Measurements from ENCODE around the gene WFDC1.

Gene WFDC1

GRCh38 chr16:84259691-84260090, 35.0 kb upstream of the WFDC1 start:
- Histone ChIP-seq H3K4me3 (replicated peaks; ENCODE audit: insufficient read depth, low read length) (no peak overlapping the region), H3K27ac (replicated peaks) (no peak overlapping the region), H3K27me3 (ENCODE audit: insufficient read depth, poor library complexity, severe bottlenecking) (peaks cover 6% of the 10 kb centered on the region)
- no peak for DNase-seq (ENCODE audit: low read depth in 1 of 2, low spot score in 1 of 2)
- TF ChIP-seq GABPA (IDR thresholded peaks at IDR 0.05; ENCODE audit: low read depth): no peak

GRCh38 chr16:84260766-84261554, 33.7 kb upstream of the WFDC1 start:
- no peak for DNase-seq (ENCODE audit: low read depth in 1 of 2, low spot score in 1 of 2)
- peaks cover 3% of the 10 kb centered on the region for H3K27me3 ChIP-seq (ENCODE audit: insufficient read depth, poor library complexity, severe bottlenecking)

GRCh38 chr16:84262031-84262430, 32.6 kb upstream of the WFDC1 start:
- Histone ChIP-seq H3K4me3 (replicated peaks; ENCODE audit: insufficient read depth, low read length) (no peak overlapping the region), H3K27ac (replicated peaks) (no peak overlapping the region), H3K27me3 (ENCODE audit: insufficient read depth, poor library complexity, severe bottlenecking) (no peaks in the 10 kb centered on the region)
- TF ChIP-seq SPI1 (IDR thresholded peaks at IDR 0.05; ENCODE audit: borderline replicate concordance, low read depth) (no peak), REST (IDR thresholded peaks at IDR 0.05; ENCODE audit: insufficient replicate concordance, low read depth) (no peak), CTCF (IDR thresholded peaks at IDR 0.05; ENCODE audit: insufficient read depth, low read length) (no peak), GABPA (IDR thresholded peaks at IDR 0.05; ENCODE audit: low read depth) (no peak), POLR2AphosphoS5 (IDR thresholded peaks at IDR 0.05; ENCODE audit: low read depth) (no peak)
- DNase-seq (ENCODE audit: low read depth in 1 of 2, low spot score in 1 of 2): no peak

More at GRCh38 chr16:84260766-84261554, 33.7 kb upstream of the WFDC1 start:
- TF ChIP-seq POLR2AphosphoS5 (IDR thresholded peaks at IDR 0.05; ENCODE audit: low read depth) (no peak), REST (IDR thresholded peaks at IDR 0.05; ENCODE audit: insufficient replicate concordance, low read depth) (no peak), SPI1 (IDR thresholded peaks at IDR 0.05; ENCODE audit: borderline replicate concordance, low read depth) (no peak), CTCF (IDR thresholded peaks at IDR 0.05; ENCODE audit: insufficient read depth, low read length) (no peak), GABPA (IDR thresholded peaks at IDR 0.05; ENCODE audit: low read depth) (no peak)
- Histone ChIP-seq H3K4me3 (replicated peaks; ENCODE audit: insufficient read depth, low read length) (no peak overlapping the region), H3K27ac (replicated peaks) (no peak overlapping the region)

- no peak overlapping the region for H3K27ac ChIP-seq (replicated peaks)
- TF ChIP-seq CTCF (IDR thresholded peaks at IDR 0.05; ENCODE audit: insufficient read depth, low read length) (no peak), SPI1 (IDR thresholded peaks at IDR 0.05; ENCODE audit: borderline replicate concordance, low read depth) (no peak), GABPA (IDR thresholded peaks at IDR 0.05; ENCODE audit: low read depth) (no peak), POLR2AphosphoS5 (IDR thresholded peaks at IDR 0.05; ENCODE audit: low read depth) (no peak), REST (IDR thresholded peaks at IDR 0.05; ENCODE audit: insufficient replicate concordance, low read depth) (no peak)
- no peak for DNase-seq (ENCODE audit: low read depth in 1 of 2, low spot score in 1 of 2)
- H3K27me3 ChIP-seq (ENCODE audit: insufficient read depth, poor library complexity, severe bottlenecking): no peaks in the 10 kb centered on the region
- no peak overlapping the region for H3K4me3 ChIP-seq (replicated peaks; ENCODE audit: insufficient read depth, low read length)
Observed at GRCh38 chr16:84262939-84263338, 31.7 kb upstream of the WFDC1 start.

Measured in HL-60 (cell line).